GM18870 (cell line): Measurements from ENCODE around the gene FANCG.

ENCODE experiments used
- ATAC-seq: cut with Tn5 transposase; IDR thresholded peaks from one replicate; pipeline ENCODE4 v1.9.1; 2021; ENCODE audit warnings: moderate library complexity; ENCODE audit not compliant: unreplicated experiment

Gene FANCG

DNA sequence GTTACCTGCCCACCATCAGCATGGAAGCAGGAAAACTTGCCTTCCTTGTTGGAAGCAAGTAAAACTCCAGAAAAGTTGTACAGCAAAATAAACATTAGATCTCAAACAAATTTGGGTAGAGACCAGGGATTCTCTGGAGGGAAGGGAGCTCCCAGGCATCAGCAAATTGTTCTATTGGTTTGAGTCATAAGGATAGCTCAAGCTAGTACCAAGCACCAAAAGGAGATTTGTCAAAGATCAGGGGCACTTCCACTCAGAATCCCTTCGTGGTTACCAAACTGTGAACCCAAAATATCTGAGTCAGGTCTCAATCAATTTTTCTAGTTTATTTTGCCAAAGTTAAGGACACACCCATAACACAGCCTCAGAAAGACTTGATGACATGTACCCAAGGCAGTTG, 52.4 kb downstream of the FANCG start:
- no peak for ATAC-seq

DNA sequence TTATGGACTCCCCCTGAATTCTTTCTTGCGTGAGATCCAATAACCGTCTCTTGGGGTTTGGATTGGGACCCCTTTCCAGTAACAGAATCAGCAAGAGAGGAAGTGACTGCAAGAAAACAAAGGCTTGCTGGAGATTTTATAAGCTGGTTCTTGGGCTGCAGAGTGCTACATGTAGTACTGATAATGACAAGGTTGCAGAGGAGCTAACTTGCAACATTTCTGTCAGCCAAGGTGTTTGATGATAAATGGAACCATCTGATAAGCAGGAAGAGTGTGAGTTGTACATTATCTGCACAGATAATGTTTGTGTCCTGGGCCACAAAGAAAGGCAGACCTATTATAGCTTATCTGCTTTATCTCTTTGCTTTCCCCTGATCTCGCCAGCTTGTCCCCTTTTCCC, 53.1 kb downstream of the FANCG start:
- ATAC-seq, result no peak
